Activated CD4-positive, alpha-beta T cell treated with anti-CD3 and anti-CD28 coated beads, Interleukin-2, amount 10 ng/mL, durations not matched to agents 7 days and 5 days (primary cell): Measurements from ENCODE around the gene PAQR8. TPM values are rescaled to one million over a fixed set of nuclear protein-coding genes. Genes with fewer than 3 reads are reported as not detected.
"Not testable (repeated sequence)": the region's sequence is repeated elsewhere in the genome, so short reads cannot be mapped to it uniquely, and the experiment has no call there.

Experiments used
- CTCF ChIA-PET: fragments of 350-600 bp; sonication (Branson Sonifier 250); formaldehyde crosslinking; loops from one replicate; lab custom pipeline; 2021; ENCODE audit warnings: antibody characterized with exemption; lab: Charles Lee
- POLR2A ChIA-PET: fragments of 350-600 bp; sonication (Branson Sonifier 250); formaldehyde crosslinking; loops from one replicate; lab custom pipeline; 2021; ENCODE audit warnings: antibody characterized with exemption; lab: Charles Lee
- DNase-seq: peaks from one replicate; pipeline ENCODE4 v3.0.0-alpha.2; 2020
- H3K27ac Mint-ChIP-seq: one replicate; pipeline ENCODE4 v1.8.0; 2021; ENCODE audit warnings: mild to moderate bottlenecking, moderate library complexity, mixed read lengths
- H3K27me3 Mint-ChIP-seq: one replicate; pipeline ENCODE4 v1.8.0; 2021; ENCODE audit warnings: mixed read lengths
- H3K36me3 Mint-ChIP-seq: one replicate; pipeline ENCODE4 v1.8.0; 2021; ENCODE audit warnings: low read depth, mixed read lengths
- H3K4me1 Mint-ChIP-seq: one replicate; pipeline ENCODE4 v1.8.0; 2021; ENCODE audit warnings: mixed read lengths
- H3K4me3 Mint-ChIP-seq: one replicate; pipeline ENCODE4 v1.8.0; 2021; ENCODE audit warnings: mild to moderate bottlenecking, moderate library complexity, mixed read lengths
- H3K9me3 Mint-ChIP-seq: one replicate; pipeline ENCODE4 v1.8.0; 2021; ENCODE audit warnings: mixed read lengths
- total RNA-seq, 2 experiments: library from RNA; stranded (reverse); gene quantifications; one replicate each; pipeline ENCODE4 v1.2.3, GENCODE V29; 2021

Gene PAQR8
- total RNA-seq, 2 experiments from 2014 or later = 21.2 to 22.8 TPM

GRCh38 chr6:52369234-52369633 lies 7.3 kb downstream of the PAQR8 start:
- Mint-ChIP-seq H3K36me3 (peaks cover 78% of the 10 kb centered on the region), H3K4me1 (peaks cover 32% of the 10 kb centered on the region), H3K27me3 (no peaks in the 10 kb centered on the region), H3K4me3 (no peak overlapping the region), H3K27ac (no peak overlapping the region), H3K9me3 (peaks cover 16% of the 10 kb centered on the region)
- DNase-seq = no peak
- POLR2A ChIA-PET = no interaction called here
- CTCF ChIA-PET = no interaction called here

- Mint-ChIP-seq H3K27me3 (no peaks in the 10 kb centered on the region), H3K9me3 (peaks cover 18% of the 10 kb centered on the region), H3K27ac (no peak overlapping the region), H3K4me3 (no peak overlapping the region), H3K4me1 (peaks cover 32% of the 10 kb centered on the region), H3K36me3 (peaks cover 66% of the 10 kb centered on the region)
- POLR2A ChIA-PET = no interaction called here
- DNase-seq = no peak
- CTCF ChIA-PET = interaction anchor here (0.7 to 1.3 kb wide), 4 partner anchors 9 to 19 kb away, joined by 3 read pairs; partner anchors contain the start of gene PAQR8
Observed at GRCh38 chr6:52371656-52372191, 9.8 kb downstream of the PAQR8 start.

GRCh38 chr6:52373151-52373690 lies 11.3 kb downstream of the PAQR8 start:
- Mint-ChIP-seq H3K27me3 (no peaks in the 10 kb centered on the region), H3K9me3 (peaks cover 18% of the 10 kb centered on the region), H3K27ac (no peak overlapping the region), H3K36me3 (peaks cover 53% of the 10 kb centered on the region), H3K4me1 (peaks cover 37% of the 10 kb centered on the region), H3K4me3 (no peak overlapping the region)
- CTCF ChIA-PET = interaction anchor here (1.6 kb wide), 1 partner anchor 18 kb away, joined by 3 read pairs; no protein-coding TSS in a partner anchor
- no peak for DNase-seq
- POLR2A ChIA-PET = no interaction called here

GRCh38 chr6:52374247-52374646 lies 12.3 kb downstream of the PAQR8 start:
- peaks cover 40% of the 10 kb centered on the region for H3K4me1 Mint-ChIP-seq
- CTCF ChIA-PET = interaction anchor here (1.2 to 1.6 kb wide), 2 partner anchors 10 to 17 kb away, joined by 3 read pairs; no protein-coding TSS in a partner anchor
- no peak overlapping the region for H3K4me3 Mint-ChIP-seq
- DNase-seq = no peak
- peaks cover 20% of the 10 kb centered on the region for H3K9me3 Mint-ChIP-seq
- peaks cover 50% of the 10 kb centered on the region for H3K36me3 Mint-ChIP-seq
- no peak overlapping the region for H3K27ac Mint-ChIP-seq
- POLR2A ChIA-PET = no interaction called here
- H3K27me3 Mint-ChIP-seq = no peaks in the 10 kb centered on the region

GRCh38 chr6:52375780-52376556 lies 14.0 kb downstream of the PAQR8 start:
- no peaks in the 10 kb centered on the region for H3K27me3 Mint-ChIP-seq
- DNase-seq = peak; percentile 25
- POLR2A ChIA-PET = no interaction called here
- peaks cover 45% of the 10 kb centered on the region for H3K36me3 Mint-ChIP-seq
- CTCF ChIA-PET = interaction anchor here (0.7 to 2.9 kb wide), 6 partner anchors 10 to 20 kb away, joined by 3 to 11 read pairs (median 3); partner anchors contain the start of gene PAQR8
- no peak overlapping the region for H3K27ac Mint-ChIP-seq
- H3K9me3 Mint-ChIP-seq = peaks cover 18% of the 10 kb centered on the region
- no peak overlapping the region for H3K4me3 Mint-ChIP-seq
- peaks cover 47% of the 10 kb centered on the region for H3K4me1 Mint-ChIP-seq

- H3K4me1 Mint-ChIP-seq = peaks cover 54% of the 10 kb centered on the region
Observed at GRCh38 chr6:52376763-52377162, 14.8 kb downstream of the PAQR8 start.

GRCh38 chr6:52377538-52378221 lies 15.7 kb downstream of the PAQR8 start:
- ChIA-PET POLR2A (no interaction called here), CTCF (interaction anchor here (1.1 to 2.9 kb wide), 5 partner anchors 12 to 22 kb away, joined by 3 to 11 read pairs (median 4); no protein-coding TSS in a partner anchor)
- H3K4me3 Mint-ChIP-seq = peak overlapping the region; percentile 11
- peak overlapping the region; percentile 38 for H3K27ac Mint-ChIP-seq
- H3K27me3 Mint-ChIP-seq = no peaks in the 10 kb centered on the region
- peaks cover 48% of the 10 kb centered on the region for H3K36me3 Mint-ChIP-seq
- peaks cover 57% of the 10 kb centered on the region for H3K4me1 Mint-ChIP-seq
- no peak for DNase-seq
- peaks cover 17% of the 10 kb centered on the region for H3K9me3 Mint-ChIP-seq

More at GRCh38 chr6:52376763-52377162, 14.8 kb downstream of the PAQR8 start:
- H3K36me3 Mint-ChIP-seq = peaks cover 49% of the 10 kb centered on the region
- no peaks in the 10 kb centered on the region for H3K27me3 Mint-ChIP-seq
- ChIA-PET CTCF (interaction anchor here (1.0 to 2.9 kb wide), 5 partner anchors 11 to 21 kb away, joined by 3 to 11 read pairs (median 3); no protein-coding TSS in a partner anchor), POLR2A (no interaction called here)
- DNase-seq = no peak
- H3K27ac Mint-ChIP-seq = peak overlapping the region; percentile 48
- peaks cover 18% of the 10 kb centered on the region for H3K9me3 Mint-ChIP-seq
- H3K4me3 Mint-ChIP-seq = no peak overlapping the region

- Mint-ChIP-seq H3K27ac (peak overlapping the region; percentile 38), H3K4me3 (no peak overlapping the region), H3K27me3 (no peaks in the 10 kb centered on the region), H3K36me3 (peaks cover 54% of the 10 kb centered on the region), H3K4me1 (peaks cover 59% of the 10 kb centered on the region), H3K9me3 (peaks cover 21% of the 10 kb centered on the region)
- DNase-seq = no peak
- CTCF ChIA-PET = interaction anchor here (1.0 to 1.6 kb wide), 3 partner anchors 10 to 19 kb away, joined by 3 to 4 read pairs (median 3); partner anchors contain the start of gene PAQR8
- POLR2A ChIA-PET = no interaction called here
Observed at GRCh38 chr6:52381249-52381648, 19.3 kb downstream of the PAQR8 start.

GRCh38 chr6:52384145-52384766 lies 22.3 kb downstream of the PAQR8 start:
- H3K27me3 Mint-ChIP-seq = no peaks in the 10 kb centered on the region
- ChIA-PET CTCF (no interaction called here), POLR2A (no interaction called here)
- no peak for DNase-seq
- peaks cover 25% of the 10 kb centered on the region for H3K9me3 Mint-ChIP-seq
- no peak overlapping the region for H3K4me3 Mint-ChIP-seq
- H3K4me1 Mint-ChIP-seq = peaks cover 54% of the 10 kb centered on the region
- no peak overlapping the region for H3K27ac Mint-ChIP-seq
- peaks cover 66% of the 10 kb centered on the region for H3K36me3 Mint-ChIP-seq

- H3K4me1 Mint-ChIP-seq = peaks cover 60% of the 10 kb centered on the region
- CTCF ChIA-PET = interaction anchor here (1.7 kb wide), 1 partner anchor 18 kb away, joined by 5 read pairs; no protein-coding TSS in a partner anchor
- H3K27ac Mint-ChIP-seq = no peak overlapping the region
- H3K4me3 Mint-ChIP-seq = no peak overlapping the region
- no peak for DNase-seq
- POLR2A ChIA-PET = no interaction called here
- H3K36me3 Mint-ChIP-seq = peaks cover 63% of the 10 kb centered on the region
- H3K27me3 Mint-ChIP-seq = no peaks in the 10 kb centered on the region
- peaks cover 25% of the 10 kb centered on the region for H3K9me3 Mint-ChIP-seq
Observed at GRCh38 chr6:52385074-52385473, 23.1 kb downstream of the PAQR8 start.

GRCh38 chr6:52388119-52388518 lies 26.2 kb downstream of the PAQR8 start:
- peaks cover 47% of the 10 kb centered on the region for H3K36me3 Mint-ChIP-seq
- peak overlapping the region; percentile 95 for H3K27ac Mint-ChIP-seq
- H3K4me1 Mint-ChIP-seq = peaks cover 71% of the 10 kb centered on the region
- H3K4me3 Mint-ChIP-seq, DNase-seq, H3K27me3 Mint-ChIP-seq, POLR2A ChIA-PET: not testable (repeated sequence)
- peaks cover 22% of the 10 kb centered on the region for H3K9me3 Mint-ChIP-seq
- CTCF ChIA-PET = interaction anchor here (0.6 to 3.7 kb wide), 4 partner anchors 11 to 153 kb away, joined by 3 to 11 read pairs (median 4); partner anchors contain the start of gene PAQR8

GRCh38 chr6:52388790-52389189 lies 26.8 kb downstream of the PAQR8 start:
- Mint-ChIP-seq H3K4me3 (peak overlapping the region; percentile 65), H3K4me1 (peaks cover 76% of the 10 kb centered on the region), H3K27me3 (no peaks in the 10 kb centered on the region), H3K36me3 (peaks cover 49% of the 10 kb centered on the region), H3K27ac (peak overlapping the region; percentile 95), H3K9me3 (peaks cover 22% of the 10 kb centered on the region)
- ChIA-PET CTCF (interaction anchor here (1.1 to 3.7 kb wide), 3 partner anchors 11 to 103 kb away, joined by 3 to 11 read pairs (median 3); no protein-coding TSS in a partner anchor), POLR2A (no interaction called here)
- DNase-seq = no peak
